Sciatic nerve (tissue), 2 donors: ENCODE data around the gene LYPLA2. TPM values are rescaled to one million over a fixed set of nuclear protein-coding genes. Genes with fewer than 3 reads are reported as not detected.
"Not testable (repeated sequence)": the region's sequence is repeated elsewhere in the genome, so short reads cannot be mapped to it uniquely, and the experiment has no call there.

Source experiments
- ATAC-seq: fragments of 200-7000 bp; cut with Tn5 transposase; one replicate; pipeline ENCODE4 v1.9.1; 2020; ENCODE audit warnings: mild to moderate bottlenecking, moderate library complexity
- DNase-seq: peaks from one replicate; pipeline ENCODE4 v3.0.0-alpha.2; 2020; ENCODE audit warnings: low spot score
- intact Hi-C: fragments of 100-400 bp; cut with DNase I; formaldehyde crosslinking; loops from one replicate; pipeline ENCODE4 v1.14.2; 2022
- total RNA-seq: library from RNA; stranded (reverse); fragmentation: NEBNext Ultra II Directional; extraction: Animal tissue kit (Norgen Biotek cat#: 25700); gene quantifications from one replicate; pipeline ENCODE4 v1.2.1, GENCODE V29; 2021
- donor health status: DM: no; HTN: no; CAD: no.
- donor health status: DM: no; HTN: no; CAD: no.

The LYPLA2 gene
- total RNA-seq, 1 donor from 2014 or later = 30.7 TPM

GRCh38 chr1:23798662-23799142 lies 7.8 kb downstream of the LYPLA2 start:
- DNase-seq = no peak
- intact Hi-C loops = no loop called here
- no peak for ATAC-seq

DNA sequence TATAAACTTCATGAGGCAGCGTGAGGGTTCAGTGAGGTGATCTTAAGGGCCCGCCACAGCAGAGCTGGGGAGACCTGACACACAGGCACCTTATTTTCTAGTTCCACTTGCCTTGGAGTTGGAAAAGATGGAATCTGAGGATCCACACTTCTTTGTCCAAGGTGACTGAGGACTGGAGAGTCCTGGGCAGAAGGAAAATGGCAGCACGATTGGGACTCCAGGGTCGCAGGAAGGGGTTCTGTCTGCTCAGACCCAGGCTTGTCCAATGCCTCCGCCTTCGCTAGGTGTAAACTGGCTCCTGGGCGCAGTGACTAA lies 8.3 kb downstream of the LYPLA2 start:
- intact Hi-C loops = no loop called here
- ATAC-seq (no peak), DNase-seq (no peak)

DNA sequence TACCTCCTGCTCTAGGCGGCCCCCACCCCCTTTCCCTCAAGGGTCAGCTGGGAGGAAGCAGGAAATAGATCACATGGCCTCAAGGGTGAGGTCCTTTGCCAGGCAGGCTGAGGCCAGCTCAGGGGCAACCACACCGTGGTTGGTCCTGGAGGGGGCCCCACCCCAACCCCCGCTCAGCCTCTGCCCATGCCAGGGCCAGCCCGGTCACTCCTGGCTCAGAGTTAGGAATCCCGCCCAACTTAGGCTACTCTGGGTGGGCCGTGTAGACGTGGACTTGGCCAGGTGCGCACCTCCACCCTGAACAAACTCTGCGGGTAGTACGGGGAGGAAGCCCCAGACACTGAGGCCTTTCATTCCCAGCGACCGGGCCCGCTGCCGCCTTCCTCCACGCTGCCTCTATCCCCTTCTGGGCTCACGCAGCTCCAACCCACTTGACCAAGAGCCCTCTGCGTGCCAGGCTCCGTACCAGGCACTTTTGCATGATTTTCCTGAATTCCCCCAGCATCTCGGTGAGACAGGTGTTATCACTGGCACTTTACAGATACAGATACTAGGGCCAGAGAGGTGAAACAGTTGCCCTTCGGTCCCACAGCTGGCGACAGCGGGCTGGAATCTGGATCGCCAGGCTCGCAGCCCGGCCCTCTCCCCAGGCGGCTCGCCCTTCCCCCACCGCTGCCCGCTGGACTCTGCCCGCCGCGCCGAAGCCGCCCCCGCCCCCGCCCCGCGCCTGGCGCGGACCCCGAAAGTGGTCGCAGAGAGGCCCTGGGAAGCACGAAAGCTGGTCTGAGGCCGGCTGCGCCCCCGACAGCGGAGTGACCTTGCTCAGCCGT lies 8.8 kb downstream of the LYPLA2 start:
- ATAC-seq = peak; percentile 2
- intact Hi-C loops = no loop called here
- no peak for DNase-seq

GRCh38 chr1:23800400-23801337 lies 9.7 kb downstream of the LYPLA2 start, which contains the start of gene GALE:
Gene GALE (minus strand): TSS chr1:23800754. CDS start chr1:23799007, 1,747 bp downstream.
- DNase-seq (peak; percentile 98), ATAC-seq (peak; percentile 97)
- intact Hi-C loops = no loop called here

GRCh38 chr1:23801338-23801748 lies 10.4 kb downstream of the LYPLA2 start:
- intact Hi-C loops = no loop called here
- no peak for DNase-seq
- ATAC-seq = no peak

DNA sequence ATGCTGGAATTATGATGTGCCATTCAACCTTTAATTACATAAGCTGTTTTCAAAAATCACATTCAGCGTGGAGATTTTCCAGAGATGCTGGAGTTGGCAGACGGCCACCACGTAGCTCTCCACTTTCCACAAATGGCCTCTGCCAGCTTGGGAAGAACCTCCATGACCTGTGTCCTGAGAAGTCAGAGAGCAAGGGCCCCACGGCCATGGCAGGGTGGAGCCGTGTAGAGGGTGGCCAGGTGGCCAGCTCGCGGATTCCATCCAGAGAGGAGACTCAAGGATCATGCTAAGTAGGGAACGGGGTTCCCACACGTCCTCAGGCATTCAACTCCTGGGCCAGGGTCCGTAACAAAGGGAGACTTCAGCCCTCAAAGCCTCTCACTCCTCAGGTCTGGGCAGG lies 10.9 kb downstream of the LYPLA2 start:
- intact Hi-C loops = no loop called here
- ATAC-seq = no peak
- no peak for DNase-seq

- ATAC-seq, intact Hi-C loops, DNase-seq: not testable (repeated sequence)
Measured at GRCh38 chr1:23802809-23803342, 11.9 kb downstream of the LYPLA2 start.

- ATAC-seq (no peak), DNase-seq (no peak)
- intact Hi-C loops = no loop called here
Measured at GRCh38 chr1:23803674-23804073, 12.7 kb downstream of the LYPLA2 start.

DNA sequence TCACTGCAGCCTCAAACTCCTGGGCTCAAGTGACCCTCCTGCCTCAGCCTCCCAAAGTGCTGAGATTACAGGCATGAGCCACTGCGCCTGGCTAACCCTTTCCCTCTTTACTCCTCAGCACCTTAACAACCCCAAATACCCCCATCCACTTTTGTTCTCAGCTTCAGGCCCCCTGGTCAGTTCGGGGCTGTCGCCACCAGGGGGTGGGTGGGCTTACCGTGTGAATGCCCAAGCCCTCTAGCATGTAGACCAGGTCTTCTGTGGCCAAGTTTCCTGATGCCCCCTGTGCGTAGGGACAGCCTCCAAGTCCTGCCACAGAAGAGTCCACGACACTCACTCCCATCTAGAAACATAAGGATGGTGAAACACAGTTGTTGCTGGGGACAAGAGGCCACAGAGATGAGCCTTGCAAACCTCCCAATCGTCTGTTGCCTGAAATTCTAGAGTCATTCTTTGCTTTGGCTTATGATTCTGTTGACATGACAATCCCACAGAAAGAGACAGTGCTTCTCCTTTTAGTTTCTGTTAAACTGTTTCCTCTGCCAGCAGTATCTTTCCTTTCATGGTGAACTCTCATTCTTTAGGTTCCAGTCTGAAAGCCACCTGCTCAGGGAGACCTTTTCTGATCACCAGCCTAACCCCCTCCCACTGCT lies 13.4 kb downstream of the LYPLA2 start:
- ATAC-seq (no peak), DNase-seq (no peak)
- intact Hi-C loops = no loop called here

DNA sequence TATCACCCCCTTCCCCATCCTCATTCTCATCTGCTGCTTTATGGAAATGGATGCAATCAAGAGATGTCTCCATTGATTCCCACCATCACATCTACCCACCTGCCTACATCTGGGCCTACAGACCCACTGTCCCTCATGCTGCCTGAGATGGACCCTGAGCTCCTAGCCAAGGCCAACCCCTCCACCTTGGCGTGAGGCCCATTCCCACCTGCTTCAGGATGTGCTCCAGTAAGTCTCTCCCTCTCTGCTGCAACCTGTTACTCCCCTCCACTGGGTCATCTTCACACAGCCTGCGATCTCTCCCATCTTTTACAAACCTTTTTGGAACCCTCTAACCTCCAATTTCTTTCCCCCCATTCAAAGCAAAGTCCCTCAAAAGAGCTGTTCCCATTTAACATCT lies 14.1 kb downstream of the LYPLA2 start:
- no peak for DNase-seq
- intact Hi-C loops = no loop called here
- ATAC-seq = no peak

DNA sequence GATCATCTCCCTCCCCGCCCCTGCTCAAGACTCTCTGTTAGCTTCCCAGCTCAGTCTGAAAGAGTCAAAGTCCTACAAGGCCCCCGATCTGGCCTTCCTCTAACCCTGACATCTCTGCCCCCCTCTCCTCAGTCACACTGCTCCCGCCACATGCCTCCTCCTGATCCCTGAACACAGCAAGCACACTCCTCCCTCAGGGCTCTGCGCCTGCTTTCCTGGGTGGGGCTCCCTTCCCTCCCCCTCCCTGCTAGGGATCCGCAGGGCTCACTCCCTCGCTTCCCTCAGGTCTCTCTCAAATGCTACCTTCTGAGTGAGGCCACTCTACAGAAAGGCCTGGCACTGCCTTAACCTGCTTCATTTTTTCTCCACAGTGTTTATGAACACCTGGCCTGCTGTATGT lies 15.3 kb downstream of the LYPLA2 start:
- DNase-seq = no peak
- ATAC-seq = no peak
- intact Hi-C loops = no loop called here

- intact Hi-C loops = no loop called here
- ATAC-seq = no peak
- no peak for DNase-seq
Measured at GRCh38 chr1:23807453-23807852, 16.5 kb downstream of the LYPLA2 start.

- ATAC-seq = peak; percentile 86
- intact Hi-C loops = no loop called here
- DNase-seq = peak; percentile 83
Measured at GRCh38 chr1:23809751-23810171, 18.8 kb downstream of the LYPLA2 start.

DNA sequence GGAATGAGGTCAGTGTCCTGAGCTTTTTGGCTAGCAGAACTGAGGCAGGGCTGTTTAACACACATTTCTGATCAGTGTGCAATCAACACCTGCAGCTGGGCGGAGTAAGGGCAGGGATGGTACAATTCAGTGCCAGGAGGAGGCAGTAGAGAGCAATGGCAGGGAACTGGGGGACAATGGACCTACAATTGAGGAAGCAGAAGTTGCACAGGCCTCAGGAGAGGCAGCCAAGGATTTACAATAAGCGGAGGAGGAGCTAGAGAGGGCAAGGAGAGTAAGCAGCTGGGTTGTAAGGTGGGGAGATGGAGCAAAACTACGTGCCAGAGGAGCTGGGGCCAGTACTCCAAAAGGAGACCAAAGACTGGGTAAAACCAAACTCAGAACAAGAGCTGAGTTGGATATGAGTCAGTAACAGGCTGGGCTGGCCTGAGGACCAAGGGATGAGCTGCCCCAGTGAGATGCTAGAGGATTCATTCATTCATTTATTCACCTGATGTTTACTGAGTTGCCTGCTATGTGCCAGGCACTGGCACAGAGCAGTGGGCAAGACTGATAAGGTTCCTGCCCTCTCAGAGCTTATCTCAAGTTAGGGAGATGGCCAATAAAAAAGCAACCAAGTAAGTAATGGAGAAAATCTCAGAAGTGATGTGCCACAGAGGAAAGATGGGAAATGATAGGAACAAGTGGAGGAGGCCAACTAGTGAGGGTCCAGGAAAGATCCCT lies 20.0 kb downstream of the LYPLA2 start:
- DNase-seq = no peak
- intact Hi-C loops = no loop called here
- ATAC-seq = peak; percentile 67

DNA sequence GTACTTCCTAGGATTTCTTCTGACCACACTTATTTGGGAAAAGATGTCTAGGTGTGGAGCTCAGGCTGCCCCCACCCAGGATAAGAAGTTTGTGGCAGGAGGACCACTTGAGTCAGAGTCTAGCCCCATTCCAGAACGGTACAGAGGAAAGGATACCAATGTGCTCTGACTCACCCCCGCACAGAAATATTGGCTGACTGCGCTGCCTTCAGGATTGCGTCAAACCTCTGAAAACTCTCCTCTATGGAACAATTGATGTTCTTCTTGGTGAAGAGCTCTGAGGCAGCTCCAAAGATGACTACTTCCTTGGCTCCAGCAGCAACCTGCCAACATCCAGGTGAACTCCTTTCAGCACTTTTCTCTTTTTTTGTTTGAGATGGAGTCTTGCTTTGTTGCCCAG lies 23.1 kb downstream of the LYPLA2 start:
- DNase-seq = no peak
- intact Hi-C loops = no loop called here
- no peak for ATAC-seq

DNA sequence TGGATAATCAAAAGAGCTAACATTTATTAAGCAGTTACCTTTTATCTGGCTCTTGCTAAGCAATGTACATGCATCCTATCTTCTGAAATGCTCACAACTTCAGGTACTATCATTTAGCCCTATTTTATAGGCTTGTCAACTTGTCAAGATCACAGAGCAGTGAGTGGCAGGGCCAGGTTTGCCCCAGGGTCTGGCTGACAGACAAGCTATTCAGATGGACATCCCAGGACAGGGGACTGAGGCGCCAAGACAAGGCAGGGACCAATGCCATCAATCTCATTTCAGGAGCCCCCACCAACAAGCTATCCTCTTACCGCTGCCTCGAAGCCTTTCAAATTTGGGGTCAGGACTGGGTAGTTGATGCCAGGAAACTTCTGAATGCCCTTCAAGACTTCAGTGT lies 25.4 kb downstream of the LYPLA2 start:
- intact Hi-C loops = no loop called here
- ATAC-seq (no peak), DNase-seq (no peak)

DNA sequence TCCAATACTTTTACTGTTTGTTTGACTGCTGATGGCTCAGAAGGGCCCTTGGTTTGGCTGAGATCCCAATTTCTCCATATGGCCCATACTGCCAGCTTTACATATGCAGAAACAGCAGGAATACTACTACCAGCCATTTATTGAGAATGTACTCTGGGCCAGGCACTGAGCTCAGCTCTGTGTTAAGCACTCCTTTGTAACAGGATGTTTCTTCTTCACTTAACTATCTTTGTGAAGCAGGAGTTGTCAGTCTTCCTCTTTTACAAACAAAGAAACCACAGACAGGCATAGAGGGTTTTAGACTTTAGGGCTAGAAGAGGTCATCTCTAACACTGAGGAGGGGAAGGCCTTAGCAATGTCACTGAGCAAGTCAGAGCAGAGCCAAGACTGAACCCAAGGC lies 26.0 kb downstream of the LYPLA2 start:
- intact Hi-C loops = no loop called here

DNA sequence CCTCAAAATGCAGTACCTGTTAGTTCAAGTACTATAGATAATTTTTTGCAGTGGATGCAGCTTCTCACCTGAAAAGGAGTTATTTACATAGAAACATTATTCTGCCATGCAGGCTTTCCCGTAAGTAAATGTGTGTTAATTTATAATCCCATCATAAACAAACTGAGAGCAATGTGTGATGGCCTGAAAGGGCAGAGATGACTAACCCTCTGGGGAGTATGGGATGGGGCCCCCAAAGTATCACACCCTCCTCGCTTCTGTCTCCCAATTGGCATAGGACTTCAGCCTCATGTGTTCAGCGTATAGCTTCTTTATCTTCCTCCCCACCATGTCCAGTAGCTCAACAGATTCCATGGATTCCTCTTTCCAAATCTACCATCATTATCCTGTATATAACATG lies 26.7 kb downstream of the LYPLA2 start:
- intact Hi-C loops = no loop called here
- DNase-seq (no peak), ATAC-seq (no peak)

More for the DNA sequence above, 26.0 kb downstream of the LYPLA2 start:
- ATAC-seq = no peak
- DNase-seq = no peak

DNA sequence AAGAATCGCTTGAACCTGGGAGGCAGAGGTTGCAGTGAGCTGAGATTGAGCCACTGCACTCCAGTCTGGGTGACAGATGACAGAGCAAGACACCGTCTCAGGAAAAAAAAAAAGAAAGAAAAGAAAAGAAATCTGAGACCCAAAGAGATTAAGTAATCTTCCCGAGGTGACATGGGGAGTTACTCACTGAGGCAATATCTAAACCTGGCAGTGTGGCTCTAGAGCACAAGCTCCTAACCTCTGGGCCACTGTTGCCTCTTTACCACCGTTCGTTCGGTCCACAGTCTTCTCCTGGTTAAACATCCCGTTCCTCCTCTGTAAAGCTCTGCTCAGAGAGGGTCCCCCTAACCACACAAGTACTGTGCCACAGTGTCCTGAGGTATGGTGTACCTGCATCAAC lies 32.8 kb downstream of the LYPLA2 start:
- ATAC-seq (no peak), DNase-seq (no peak)
- intact Hi-C loops = no loop called here
